GM12872 (cell line): ENCODE measurements around the gene CFAP54.

Experiments used
- CTCF ChIP-seq: IDR thresholded peaks from 3 replicates; pipeline ENCODE4 v1.5.1; 2011; ENCODE audit warnings: low read depth, mild to moderate bottlenecking, low read length, moderate library complexity; ENCODE audit not compliant: insufficient read depth

Gene CFAP54

GRCh38 chr12:96770219-96771102 is 281.1 kb downstream of the CFAP54 start:
- no peak for TF ChIP-seq CTCF

GRCh38 chr12:96773031-96773430 is 283.7 kb downstream of the CFAP54 start:
- no peak for TF ChIP-seq CTCF

GRCh38 chr12:96774496-96775256 is 285.3 kb downstream of the CFAP54 start:
- no peak for TF ChIP-seq CTCF

- no peak for TF ChIP-seq CTCF
Measured at GRCh38 chr12:96776908-96777307, 287.5 kb downstream of the CFAP54 start.

- TF ChIP-seq CTCF = no peak
Measured at GRCh38 chr12:96780330-96780729, 291.0 kb downstream of the CFAP54 start.

GRCh38 chr12:96786791-96787190 is 297.4 kb downstream of the CFAP54 start:
- TF ChIP-seq CTCF = no peak

GRCh38 chr12:96803969-96804368 is 314.6 kb downstream of the CFAP54 start:
- no peak for TF ChIP-seq CTCF
